GM18867 (cell line): ENCODE results near the gene STK32A.
"Not testable (repeated sequence)": the region's sequence is repeated elsewhere in the genome, so short reads cannot be mapped to it uniquely, and the experiment has no call there.

Source experiments
- ATAC-seq: cut with Tn5 transposase; IDR thresholded peaks from one replicate; pipeline ENCODE4 v1.9.1; 2021; ENCODE audit warnings: mild to moderate bottlenecking, moderate library complexity; ENCODE audit not compliant: unreplicated experiment

The STK32A gene

GRCh38 chr5:147341345-147341744, 106.5 kb downstream of the STK32A start:
- no peak for ATAC-seq

GRCh38 chr5:147344861-147345260, 110.0 kb downstream of the STK32A start:
- no peak for ATAC-seq

GRCh38 chr5:147346006-147346561, 111.3 kb downstream of the STK32A start:
- ATAC-seq = no peak

GRCh38 chr5:147348046-147348445, 113.2 kb downstream of the STK32A start:
- no peak for ATAC-seq

GRCh38 chr5:147348451-147348850, 113.6 kb downstream of the STK32A start:
- no peak for ATAC-seq

- ATAC-seq = no peak
These were observed 114.4 kb downstream of the STK32A start for GRCh38 chr5:147349241-147349640.

GRCh38 chr5:147359101-147359500, 124.3 kb downstream of the STK32A start:
- no peak for ATAC-seq

- no peak for ATAC-seq
These were observed 124.8 kb downstream of the STK32A start for GRCh38 chr5:147359581-147359980.

- no peak for ATAC-seq
These were observed 126.0 kb downstream of the STK32A start for GRCh38 chr5:147360816-147361215.

GRCh38 chr5:147361441-147362175, 126.8 kb downstream of the STK32A start:
- ATAC-seq = no peak

GRCh38 chr5:147367381-147367780, 132.6 kb downstream of the STK32A start:
- ATAC-seq = not testable (repeated sequence)

- no peak for ATAC-seq
These were observed 135.0 kb downstream of the STK32A start for GRCh38 chr5:147369742-147370374.

GRCh38 chr5:147371290-147371689, 136.5 kb downstream of the STK32A start:
- no peak for ATAC-seq

GRCh38 chr5:147372191-147372590, 137.4 kb downstream of the STK32A start:
- ATAC-seq = no peak

GRCh38 chr5:147373328-147373727, 138.5 kb downstream of the STK32A start:
- no peak for ATAC-seq

GRCh38 chr5:147375151-147375550, 140.3 kb downstream of the STK32A start:
- ATAC-seq = no peak

- no peak for ATAC-seq
These were observed 142.9 kb downstream of the STK32A start for GRCh38 chr5:147377682-147378081.

- no peak for ATAC-seq
These were observed 146.7 kb downstream of the STK32A start for GRCh38 chr5:147381555-147381954.

- ATAC-seq = no peak
These were observed 147.9 kb downstream of the STK32A start for GRCh38 chr5:147382776-147383175.

- ATAC-seq = no peak
These were observed 149.7 kb downstream of the STK32A start for GRCh38 chr5:147384346-147385193.

- no peak for ATAC-seq
These were observed 152.3 kb downstream of the STK32A start for GRCh38 chr5:147387109-147387508.
